ENCODE data around the gene C16orf87. TPM values are rescaled to one million over a fixed set of nuclear protein-coding genes. Genes with fewer than 3 reads are reported as not detected.

C16orf87 gene
- total RNA-seq, 2 experiments from 2014 or later: 16.5 to 17.9 TPM

Other genes with a start within 250 kb of the C16orf87 start
- gene SHCBP1, start 209.8 kb downstream of the C16orf87 start, total RNA-seq: 10 to 100 TPM; 39.5 to 41.6 TPM
- 100 to 1,000 TPM; 103 to 106 TPM for gene VPS35, start 142.0 kb downstream of the C16orf87 start, total RNA-seq
- 10 to 100 TPM; 60.7 to 62.2 TPM for gene ORC6, start 141.5 kb downstream of the C16orf87 start, total RNA-seq
- gene MYLK3, start 82.8 kb downstream of the C16orf87 start, total RNA-seq: under 1 TPM; 0.33 to 0.54 TPM
- 10 to 100 TPM; 33.2 to 35.8 TPM for gene GPT2, start 53.2 kb upstream of the C16orf87 start, total RNA-seq
- 100 to 1,000 TPM; 104 TPM for gene DNAJA2, start 142.5 kb upstream of the C16orf87 start, total RNA-seq

Measured in activated naive CD8-positive, alpha-beta T cell treated with anti-CD3 and anti-CD28 coated beads for 36 hours (primary cell).